Measurements from ENCODE around the gene AP4M1.

DNA sequence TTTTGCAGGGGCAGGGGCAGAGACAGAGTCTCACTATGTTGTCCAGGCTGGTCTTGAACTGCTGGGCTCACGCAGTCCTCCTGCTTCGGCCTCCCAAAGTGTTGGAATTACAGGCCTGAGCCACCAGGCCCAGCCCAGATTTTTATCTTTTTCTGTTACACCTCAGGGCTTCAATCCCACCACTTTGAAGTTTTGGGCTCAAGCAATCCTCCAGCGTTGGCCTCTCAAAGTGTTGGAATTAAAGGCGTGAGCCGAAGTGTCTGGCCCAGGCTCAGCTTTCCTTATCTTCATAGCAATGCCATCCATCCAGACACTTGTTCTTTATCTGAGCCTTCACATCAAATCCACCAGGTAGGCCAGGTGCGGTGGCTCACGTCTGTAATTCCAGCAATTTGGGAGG is 13.6 kb downstream of the AP4M1 start:
- TF ChIP-seq FOXM1 (IDR thresholded peaks at IDR 0.05; ENCODE audit: borderline replicate concordance) (no peak), ARNT (IDR thresholded peaks at IDR 0.05) (no peak), SP1 (IDR thresholded peaks at IDR 0.05) (no peak), BHLHE40 (IDR thresholded peaks at IDR 0.05; ENCODE audit: borderline replicate concordance) (no peak)

Measured in HEK293T (cell line).